NCI-H82 (cell line): ENCODE measurements around the gene DPP9.
"Not testable (repeated sequence)": the region's sequence is repeated elsewhere in the genome, so short reads cannot be mapped to it uniquely, and the experiment has no call there.

Experiments used
- DNase-seq: peaks from one replicate; lab custom pipeline; 2025; lab: John Stamatoyannopoulos, UW

Gene DPP9

DNA sequence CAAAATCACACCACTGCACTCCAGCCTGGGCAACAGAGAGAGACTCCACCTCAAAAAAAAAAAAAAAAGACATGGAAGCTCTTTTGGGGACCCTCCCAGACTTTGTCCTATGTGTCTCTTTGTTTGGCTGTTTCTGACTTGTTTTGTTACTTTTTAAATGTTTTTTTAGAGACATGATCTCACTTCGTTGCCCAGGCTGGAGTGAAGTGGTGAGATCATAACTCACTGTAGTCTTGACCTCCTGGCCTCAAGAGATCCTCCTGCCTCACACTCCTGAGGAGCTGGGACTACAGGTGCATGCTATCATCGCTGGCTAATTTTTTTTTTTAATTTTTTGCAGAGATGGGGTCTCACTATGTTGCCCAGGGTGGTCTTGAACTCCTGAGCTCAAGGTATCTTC is 16.4 kb upstream of the DPP9 start:
- no peak for DNase-seq

DNA sequence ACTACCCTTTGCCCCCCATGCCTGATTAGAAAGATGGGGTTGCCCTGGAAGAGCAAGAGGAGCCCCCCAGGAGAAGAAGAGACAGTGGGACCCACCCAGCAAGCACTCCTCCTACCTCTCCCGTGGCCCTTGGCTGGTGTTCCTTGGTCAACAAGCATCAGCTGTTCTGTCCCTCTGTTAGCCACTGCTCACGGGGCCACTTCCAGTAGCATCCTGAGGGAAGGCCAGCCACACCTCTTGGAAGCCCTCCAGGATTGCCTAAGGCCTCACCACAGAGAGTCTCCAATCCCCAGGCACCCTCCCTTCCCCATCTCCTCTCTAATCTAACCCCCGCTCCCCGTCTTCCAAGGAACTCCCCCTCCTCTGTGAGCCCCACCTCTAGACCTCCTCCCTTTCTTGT is 15.1 kb upstream of the DPP9 start:
- DNase-seq = no peak

DNA sequence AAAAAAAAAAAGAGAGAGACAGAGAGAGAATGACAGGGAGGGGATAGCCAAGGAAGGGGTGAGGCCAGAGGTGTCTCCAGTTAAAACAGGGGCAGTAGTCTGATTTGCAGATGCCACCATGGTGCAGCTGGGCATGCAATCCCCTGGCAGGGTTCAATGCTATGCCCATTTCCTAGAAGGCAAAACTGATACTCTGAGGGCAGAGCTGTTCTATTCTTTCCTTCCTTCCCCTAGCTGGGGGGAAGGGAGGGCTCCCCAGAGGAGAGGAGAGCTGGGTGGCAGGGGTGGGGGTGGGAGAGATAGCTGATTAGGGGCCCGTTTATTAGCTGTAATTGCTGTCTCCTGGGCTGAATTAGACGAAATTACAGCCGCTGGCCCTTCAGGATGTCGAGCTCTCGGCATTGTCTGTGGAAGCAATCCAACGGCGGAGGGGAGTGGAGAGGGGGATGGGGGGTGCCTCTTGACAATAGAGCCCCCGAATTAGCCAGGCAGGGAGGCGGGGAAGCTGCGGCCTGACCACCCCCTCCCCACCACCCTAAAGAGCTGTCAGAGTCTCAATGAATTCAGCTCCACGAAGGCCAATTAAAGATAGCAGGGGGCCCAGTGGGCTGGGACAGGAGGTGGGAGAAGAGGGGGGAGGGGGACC is 14.4 kb upstream of the DPP9 start:
- DNase-seq = no peak

DNA sequence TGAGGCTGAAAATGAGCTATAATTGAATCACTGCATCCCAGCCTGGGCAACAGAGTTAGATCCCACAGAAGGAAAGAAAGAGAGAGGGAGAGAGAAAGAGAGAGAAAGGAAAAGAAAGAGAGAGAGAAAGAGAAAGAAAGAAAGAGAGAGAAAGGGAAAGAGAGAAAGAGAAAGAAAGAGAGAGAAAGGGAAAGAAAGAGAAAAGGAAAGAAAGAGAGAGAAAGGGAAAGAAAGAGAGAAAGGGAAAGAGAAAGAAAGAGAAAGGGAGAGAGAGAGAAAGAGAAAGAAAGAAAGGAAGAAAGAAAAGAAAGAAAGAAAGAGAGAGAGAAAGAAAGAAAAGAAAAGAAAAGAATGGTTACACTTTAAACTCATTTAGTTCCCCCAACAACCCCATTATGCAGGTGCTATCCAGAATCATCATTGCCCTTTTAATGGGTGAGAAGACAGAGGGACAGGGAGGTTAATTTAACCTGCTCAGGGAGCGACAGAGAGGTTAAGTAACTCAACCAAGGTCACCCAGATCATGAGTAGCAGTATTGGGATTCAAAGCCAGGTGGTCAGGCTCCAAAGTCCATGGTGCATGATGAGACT is 10.2 kb upstream of the DPP9 start:
- no peak for DNase-seq

DNA sequence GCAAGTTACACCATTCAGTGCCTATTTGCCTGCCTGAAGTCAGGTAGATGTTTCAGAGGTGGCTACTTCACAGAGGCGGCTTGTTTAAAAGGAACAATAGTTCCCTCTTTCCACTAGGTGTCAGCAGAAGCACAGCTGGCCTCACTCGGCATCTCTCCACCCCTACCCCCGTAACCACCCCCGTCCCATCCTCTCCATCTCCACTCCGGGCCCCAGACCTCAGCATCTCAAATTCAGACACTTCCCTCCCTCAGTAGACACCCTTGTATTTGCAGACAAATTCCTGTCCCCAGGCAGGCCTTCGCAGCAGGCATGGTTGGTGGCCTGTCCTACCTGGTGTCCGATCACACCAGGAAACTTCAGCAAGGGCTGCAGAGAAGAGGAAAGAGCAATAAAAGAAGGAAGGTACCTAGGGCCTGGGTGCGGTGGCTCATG is 9.1 kb upstream of the DPP9 start:
- peak; percentile 83 for DNase-seq

DNA sequence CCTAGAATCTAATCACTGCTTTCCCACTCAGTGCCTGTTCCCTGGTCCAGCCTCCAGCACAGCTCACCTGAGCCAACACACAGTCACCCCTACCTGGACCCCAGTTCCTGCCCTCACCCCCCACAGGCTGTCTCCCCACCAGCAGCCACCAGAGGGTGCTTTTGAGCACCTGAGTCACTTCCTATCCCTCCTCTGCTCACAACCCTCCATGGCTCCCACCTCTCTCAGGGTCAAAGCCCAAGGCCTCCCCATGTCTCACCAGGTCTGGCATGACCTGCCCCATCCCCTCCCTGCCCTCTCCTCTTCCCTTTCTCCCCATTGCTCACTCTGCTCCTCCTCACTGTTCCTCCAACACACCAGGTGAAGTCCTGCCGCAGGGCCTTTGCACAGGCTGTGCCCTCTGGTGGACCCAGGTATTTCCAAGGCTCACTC is 7.1 kb upstream of the DPP9 start:
- peak; percentile 45 for DNase-seq

DNA sequence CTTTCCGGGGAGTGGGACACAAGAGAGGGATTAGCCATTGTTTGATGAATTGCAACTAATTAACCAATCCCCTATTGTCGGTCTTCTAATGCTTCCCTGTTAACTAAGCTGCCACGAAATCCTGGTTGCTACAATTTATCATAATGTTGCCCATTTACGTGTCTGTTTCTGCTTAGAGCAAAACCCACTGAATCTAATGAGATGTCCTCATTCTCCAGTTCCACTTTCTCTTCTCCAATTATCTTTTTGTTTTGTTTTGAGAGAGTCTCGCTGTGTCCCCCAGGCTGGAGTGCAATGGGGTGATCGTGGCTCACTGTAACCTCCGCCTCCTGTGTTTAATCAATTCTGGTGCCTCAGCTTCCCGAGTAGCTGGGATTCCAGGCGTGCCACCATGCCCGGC is 5.2 kb upstream of the DPP9 start:
- DNase-seq = no peak

DNA sequence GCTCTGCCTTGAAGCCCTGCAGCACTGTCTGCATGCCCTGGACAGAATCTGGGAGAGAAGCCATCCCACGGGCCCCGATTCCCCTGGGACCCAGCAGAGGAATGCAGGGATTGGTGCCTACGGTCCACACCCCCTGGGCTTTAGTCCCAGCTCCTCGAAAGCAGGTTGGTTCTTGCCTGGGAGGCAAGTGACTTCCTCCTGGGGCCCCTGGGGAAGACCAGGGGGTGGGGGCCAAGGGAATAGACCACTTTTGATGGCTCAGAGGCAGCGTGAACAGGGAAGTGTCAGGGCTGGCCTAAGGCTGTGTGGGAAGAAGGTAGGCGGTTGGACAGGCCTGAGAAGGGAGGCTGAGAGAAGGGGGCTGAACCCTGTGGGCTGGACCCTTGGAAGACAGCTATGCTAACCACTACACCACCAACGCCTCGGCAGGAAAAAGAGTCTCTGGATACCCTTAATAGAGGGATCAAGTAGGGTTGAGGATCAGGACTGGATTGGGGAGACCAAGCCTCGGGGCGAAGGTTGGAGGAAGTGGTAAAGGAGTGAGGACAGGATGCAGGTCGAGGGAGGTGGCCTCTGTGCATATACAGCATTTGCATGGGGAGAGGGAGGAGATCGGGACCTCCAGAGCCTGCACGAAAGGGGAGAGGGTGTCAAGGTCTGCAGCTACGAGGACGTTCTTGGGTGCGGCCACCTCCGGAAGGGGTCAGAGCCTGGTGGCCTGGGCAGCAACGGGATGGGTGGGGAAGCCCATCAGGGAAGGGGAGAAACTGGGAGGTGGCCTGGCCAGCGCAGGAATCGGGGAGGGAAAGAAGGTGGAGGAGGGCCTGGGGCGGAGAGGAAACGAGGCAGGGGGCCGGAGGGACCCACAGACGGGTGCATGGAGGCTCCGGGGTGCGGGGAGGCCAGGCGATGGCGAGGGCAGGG is 709 bp downstream of the DPP9 start:
- DNase-seq = peak; percentile 33

DNA sequence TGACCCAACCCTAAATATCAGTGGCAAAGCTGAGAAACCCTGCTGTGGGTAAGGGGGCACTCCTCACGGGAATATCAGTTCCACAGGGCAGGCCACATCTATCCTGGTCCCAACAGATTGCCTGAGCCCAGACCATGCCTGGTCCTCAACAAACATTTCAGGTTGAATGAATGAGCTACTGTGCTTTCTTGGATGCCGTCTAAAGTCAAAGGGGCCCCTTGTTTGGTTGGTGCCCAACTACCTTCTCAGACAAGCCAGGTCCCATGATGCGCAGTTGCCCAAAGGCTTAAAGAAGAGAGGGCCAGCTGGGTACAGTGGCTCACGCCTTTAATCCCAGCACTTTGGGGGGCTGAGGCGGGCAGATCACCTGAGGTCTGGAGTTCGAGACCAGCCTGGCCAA is 2.4 kb downstream of the DPP9 start:
- DNase-seq = no peak

DNA sequence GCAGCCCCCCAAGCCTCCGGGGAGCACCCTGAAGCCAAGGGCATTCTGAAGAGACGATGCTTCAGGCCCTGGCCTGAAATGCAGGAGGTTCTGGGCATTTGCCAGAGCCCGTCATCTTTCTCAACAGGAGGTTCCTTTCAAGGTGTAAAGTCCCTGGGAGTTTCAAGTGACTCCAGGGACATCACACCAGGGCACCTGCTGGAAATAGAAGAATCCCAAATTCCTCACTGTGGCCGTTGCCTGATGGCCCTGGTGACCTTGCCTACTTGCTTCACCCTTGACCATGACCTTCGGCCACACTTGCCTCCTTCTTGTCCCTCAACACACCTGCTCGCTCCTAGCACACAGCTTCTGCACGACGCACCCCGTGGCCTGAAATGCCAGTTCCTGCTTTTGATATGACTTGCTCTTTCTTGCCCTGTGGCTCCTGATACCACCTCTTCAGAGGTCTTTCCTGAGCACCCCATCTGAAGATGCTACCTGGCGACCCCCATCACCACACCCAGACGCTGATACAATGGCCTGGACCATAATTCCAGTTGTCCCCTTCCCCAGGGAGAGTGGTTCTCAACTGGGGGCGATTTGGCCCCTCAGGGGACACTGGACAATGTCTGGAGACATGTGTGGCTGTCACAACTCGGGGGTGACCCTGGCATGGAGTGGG is 3.5 kb downstream of the DPP9 start:
- no peak for DNase-seq

DNA sequence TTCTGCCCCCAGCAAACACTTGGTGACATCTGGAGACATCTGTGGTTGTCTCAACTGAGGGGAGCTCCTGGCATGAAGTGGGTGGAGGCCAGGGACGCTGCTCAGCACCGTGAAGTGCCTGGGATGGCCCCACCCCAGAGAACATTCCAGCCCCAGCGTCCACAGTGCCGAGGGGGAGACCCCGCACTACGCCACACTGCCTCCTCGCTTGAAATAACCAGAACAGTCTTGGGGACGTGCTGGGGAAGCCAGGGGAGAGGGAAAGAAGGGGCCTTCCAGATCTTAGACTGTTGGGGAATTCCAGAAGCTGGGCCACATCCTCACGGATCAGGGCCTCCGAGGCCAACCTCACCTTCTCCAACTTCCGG is 4.2 kb downstream of the DPP9 start:
- DNase-seq = no peak

DNA sequence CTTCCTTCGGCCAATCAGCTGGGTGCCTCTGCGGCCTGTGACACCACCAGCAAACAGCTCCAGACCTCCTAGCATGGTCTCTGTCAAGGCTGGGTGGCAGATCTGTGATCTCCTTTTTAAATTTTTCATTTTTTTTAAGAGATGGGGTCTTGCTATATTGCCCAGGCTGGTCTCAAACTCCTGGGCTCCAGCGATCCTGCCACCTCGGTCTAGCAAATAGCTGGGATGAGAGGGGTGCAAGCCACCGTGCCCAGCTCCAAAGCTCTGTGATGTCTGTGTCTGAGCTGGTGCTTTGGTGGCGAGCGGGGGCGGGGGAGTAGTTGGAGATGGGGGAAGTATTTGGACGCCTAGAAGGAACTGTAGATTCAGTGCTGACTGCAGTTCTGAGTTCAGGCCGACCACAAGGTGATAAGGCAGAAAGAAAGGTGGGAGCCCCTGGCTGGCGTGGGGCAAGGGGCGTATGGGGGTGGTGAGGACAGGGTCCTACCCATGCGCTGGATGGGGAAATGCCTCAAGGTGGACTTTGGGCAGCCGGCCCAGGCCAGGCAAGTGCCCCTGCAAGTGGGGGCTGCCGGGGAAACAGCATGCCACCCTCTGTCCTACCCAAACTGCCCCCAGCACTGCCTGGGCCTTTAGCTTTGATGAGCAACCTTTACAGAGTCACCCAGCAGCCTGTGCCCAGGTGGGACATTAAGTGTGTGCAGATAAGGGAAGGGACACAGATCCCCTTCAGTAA is 5.5 kb downstream of the DPP9 start:
- DNase-seq = no peak

DNA sequence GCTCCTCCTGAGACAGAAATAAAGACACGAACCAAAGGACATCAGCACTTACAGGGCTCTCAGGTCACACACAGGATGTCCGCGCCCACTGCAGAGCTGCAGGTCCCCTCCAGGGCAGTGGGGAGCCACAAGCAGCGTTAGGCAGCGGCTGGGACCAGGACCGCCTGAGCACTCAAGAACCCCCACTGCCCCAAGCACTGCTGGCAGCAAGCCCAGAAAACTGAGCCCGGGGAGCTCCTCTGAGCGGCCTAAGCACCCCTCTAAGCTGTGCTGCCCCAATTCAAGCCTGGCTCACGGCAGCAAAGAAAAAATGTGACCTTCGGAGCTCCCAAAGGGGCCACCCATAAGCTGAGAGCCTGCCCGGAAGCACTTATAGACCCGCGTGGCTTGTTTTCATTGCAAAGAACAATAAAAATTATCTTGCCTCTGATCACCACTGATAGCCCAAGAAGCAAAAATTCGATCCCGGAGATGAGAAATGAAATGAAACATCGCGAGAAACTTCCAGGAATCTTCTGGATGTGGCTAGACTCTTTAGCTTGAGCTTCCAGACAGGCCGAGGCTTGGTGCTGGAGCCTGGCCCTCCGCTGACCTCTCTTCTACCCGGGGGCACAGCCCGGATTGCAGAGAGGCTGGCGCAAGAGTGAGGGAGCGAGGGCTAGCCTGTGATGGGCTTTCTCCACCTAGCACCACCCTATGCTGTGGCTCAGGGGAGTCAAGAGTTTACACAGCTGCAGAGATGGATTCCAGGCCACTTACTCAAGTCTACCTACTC is 6.3 kb downstream of the DPP9 start:
- DNase-seq = no peak

DNA sequence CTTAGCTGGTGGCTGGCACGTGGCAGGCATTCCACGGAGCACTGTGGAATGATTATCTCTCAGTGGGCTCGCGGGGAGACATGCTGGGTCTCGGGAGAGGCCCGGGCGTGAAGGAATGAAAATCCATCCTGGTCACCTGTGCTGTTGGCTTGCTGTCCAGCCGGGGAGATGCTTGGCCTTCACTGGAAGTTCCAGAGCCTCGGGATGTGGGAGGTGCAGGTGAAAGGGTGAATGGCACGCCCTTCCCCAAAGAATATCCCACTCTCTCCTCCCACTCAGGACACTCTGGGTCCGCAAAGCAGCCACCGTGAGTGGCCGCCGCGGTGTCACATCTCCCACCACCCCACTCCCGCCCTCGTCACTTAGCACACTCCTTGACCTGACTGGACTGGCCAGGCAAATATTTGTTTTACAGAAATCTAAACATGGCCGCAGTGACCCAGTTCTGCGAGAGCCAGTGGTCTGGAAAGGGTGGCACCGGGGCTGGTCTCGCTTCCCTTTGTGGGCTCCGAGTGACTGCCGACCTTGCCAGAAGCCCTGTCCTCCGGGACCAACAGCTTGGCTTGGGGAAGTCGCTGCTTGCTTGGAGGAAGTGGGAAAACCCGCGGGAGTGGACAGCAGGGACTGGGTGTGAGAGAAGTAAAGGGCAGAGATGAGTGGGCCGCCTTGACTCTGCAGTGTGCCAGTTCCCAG is 8.0 kb downstream of the DPP9 start:
- no peak for DNase-seq

DNA sequence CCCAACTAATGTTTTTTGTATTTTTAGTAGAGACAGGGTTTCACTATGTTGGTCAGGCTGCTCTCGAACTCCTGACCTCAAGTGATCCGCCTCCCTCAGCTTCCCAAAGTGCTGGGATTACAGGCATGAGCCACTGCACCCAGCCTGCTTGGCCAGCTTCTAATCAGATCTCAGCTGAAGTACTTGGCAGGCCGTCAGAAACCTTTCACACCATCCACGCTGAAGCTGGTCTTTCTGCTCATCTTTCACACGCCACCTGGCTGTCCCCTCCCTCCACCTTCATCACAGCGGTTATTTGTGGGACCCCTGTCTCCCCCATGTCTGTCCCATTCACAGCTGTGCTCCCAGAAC is 8.5 kb downstream of the DPP9 start:
- not testable (repeated sequence) for DNase-seq

DNA sequence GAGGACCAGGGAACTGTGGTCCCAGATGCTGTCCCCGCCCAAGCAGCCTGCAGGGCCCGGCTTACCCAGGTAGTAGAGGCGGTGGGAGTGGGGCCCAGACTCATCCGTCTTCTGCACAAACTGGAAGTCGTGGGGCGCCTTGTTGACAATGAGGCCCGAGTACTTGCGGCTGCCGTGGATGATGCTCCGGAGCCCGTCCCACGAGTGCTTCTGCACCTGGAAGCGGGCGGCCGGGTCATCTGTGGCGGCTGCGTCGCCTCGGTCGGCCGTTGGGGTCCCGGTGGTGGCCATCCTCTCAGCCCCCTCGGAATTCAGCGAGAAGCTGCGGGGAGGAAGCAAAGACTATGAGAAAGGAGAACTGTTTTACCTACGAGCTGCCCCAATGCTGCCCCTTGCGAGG is 9.6 kb downstream of the DPP9 start:
- no peak for DNase-seq

DNA sequence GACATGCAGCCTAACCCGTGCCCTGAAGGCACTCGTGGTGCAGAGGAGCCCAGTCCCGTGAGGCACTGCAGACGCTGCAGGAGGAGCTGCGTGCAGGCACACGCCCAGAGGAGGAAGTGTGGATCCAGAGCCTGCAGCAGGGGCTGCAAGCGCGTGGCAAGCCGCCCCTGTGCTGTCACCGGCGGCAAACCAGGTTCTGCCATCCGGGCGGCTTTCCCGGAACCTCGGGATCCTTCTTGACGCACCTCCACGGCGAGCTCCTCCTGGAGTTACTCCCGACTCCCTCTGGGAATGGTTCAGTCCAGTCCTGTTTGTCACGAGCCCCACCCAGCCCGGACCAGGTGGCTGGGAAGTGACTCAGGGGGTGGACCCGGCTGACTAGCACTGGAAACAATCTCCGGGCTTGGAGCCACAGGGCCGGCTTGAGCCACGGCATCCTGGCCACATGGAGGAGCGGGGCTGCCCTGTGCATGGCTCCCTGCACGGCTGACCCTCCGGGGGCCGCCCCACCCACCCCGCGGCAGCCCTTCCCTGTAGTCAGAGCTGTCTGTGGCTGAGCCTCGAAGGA is 10.2 kb downstream of the DPP9 start:
- DNase-seq = no peak

DNA sequence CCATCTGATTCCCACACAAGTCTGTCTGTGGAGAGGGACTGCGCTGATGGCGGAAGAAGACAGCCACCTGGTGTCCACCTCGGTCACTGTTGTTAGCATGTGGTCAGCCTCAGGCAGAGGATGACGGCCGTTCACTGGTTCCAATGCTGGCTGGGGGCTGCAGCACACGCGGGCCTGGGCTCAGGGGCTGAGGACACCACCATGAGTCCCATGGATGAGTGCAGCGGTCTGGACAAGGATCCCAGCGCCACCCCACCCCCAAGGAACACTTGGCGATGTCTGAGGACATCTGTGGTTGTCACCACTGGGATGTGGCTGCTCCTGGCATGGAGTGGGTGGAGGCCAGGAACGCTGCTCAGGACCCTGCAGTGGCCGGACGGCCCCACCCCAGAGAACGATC is 10.9 kb downstream of the DPP9 start:
- DNase-seq = no peak

DNA sequence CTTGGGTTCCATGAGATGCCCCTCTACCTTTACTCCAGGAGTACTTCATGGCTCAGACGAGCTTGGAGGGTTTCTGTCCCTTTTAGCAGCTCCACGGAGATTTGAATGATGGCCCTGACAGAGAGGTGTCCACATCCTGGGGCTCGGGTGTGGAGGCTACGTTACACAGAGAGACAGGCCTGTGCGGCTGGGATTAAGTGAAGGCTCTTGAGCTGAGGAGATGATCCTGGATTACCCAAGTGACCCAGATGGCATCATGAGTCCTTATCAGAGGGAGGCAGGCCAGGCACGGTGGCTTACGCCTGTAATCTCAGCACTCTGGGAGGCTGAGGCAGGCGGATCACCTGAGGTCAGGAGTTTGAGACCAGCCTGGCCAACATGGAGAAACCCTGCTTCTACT is 12.4 kb downstream of the DPP9 start:
- peak; percentile 90 for DNase-seq

DNA sequence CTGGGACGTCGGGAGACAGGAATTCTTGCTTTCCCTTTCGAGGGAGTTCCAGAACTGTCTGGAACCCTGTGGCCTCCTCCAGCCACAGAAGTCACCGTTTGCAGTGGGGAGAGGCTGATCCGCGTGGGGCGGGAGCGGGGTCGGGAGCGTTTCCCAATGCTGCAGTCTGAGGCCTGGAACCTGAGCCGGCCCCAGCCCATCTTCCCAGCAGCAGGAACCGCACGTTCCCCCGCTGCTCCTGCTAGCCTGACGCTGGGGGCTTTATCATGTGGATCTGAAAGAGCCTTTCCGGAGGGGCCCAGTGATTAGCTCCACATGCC is 13.4 kb downstream of the DPP9 start:
- no peak for DNase-seq
